ENCODE data around the gene PKN1. TPM values are rescaled to one million over a fixed set of nuclear protein-coding genes. Genes with fewer than 3 reads are reported as not detected.
A peak's percentile ranks its signal among the peaks of the same experiment; 100 is the strongest.

PKN1 gene
- total RNA-seq, 3 donors from 2014 or later (not counting 1 experiment from before 2014, with no cell fraction given), result 323 to 351 (median 350) TPM

GRCh38 chr19:14519245-14519859 lies 86.2 kb downstream of the PKN1 start:
- Histone ChIP-seq H3K9me3 (ENCODE audit: control insufficient read depth, insufficient read depth, low read length) (no peaks in the 10 kb centered on the region), H3K4me3 (ENCODE audit: low read length) (no peak overlapping the region), H3K4me1 (ENCODE audit: control insufficient read depth, insufficient read depth, low read length) (peaks cover 76% of the 10 kb centered on the region), H3K27ac (ENCODE audit: low read length) (peak overlapping the region; percentile 91), H3K36me3 (ENCODE audit: control insufficient read depth, insufficient read depth, low read length) (peaks cover 25% of the 10 kb centered on the region), H3K27me3 (ENCODE audit: control insufficient read depth, insufficient read depth, low read length) (no peaks in the 10 kb centered on the region)
- Mint-ChIP-seq H3K27ac (peak overlapping the region; percentile 91 to 96), H3K4me3 (peak overlapping the region; percentile 84), H3K4me1 (peaks cover 45 to 67% of the 10 kb centered on the region in 2 donors), H3K36me3 (peaks cover 8% of the 10 kb centered on the region), H3K9me3 (no peaks in the 10 kb centered on the region), H3K27me3 (ENCODE audit: low read depth in 2 of 2) (no peaks in the 10 kb centered on the region)
- DNase-seq (peak in 1 of 2 donors; percentile 23), ATAC-seq (no peak)
- TF ChIP-seq CTCF (IDR thresholded peaks at IDR 0.05), result no peak
- intact Hi-C loops (cut with micrococcal nuclease), result loop anchor here (5.0 kb wide), 1 partner anchor 102 kb away; the partner anchor contains the start of gene DDX39A
- WGBS (ENCODE audit: insufficient coverage), result 96% methylated on average over 14 of the region's 22 CpGs

DNA sequence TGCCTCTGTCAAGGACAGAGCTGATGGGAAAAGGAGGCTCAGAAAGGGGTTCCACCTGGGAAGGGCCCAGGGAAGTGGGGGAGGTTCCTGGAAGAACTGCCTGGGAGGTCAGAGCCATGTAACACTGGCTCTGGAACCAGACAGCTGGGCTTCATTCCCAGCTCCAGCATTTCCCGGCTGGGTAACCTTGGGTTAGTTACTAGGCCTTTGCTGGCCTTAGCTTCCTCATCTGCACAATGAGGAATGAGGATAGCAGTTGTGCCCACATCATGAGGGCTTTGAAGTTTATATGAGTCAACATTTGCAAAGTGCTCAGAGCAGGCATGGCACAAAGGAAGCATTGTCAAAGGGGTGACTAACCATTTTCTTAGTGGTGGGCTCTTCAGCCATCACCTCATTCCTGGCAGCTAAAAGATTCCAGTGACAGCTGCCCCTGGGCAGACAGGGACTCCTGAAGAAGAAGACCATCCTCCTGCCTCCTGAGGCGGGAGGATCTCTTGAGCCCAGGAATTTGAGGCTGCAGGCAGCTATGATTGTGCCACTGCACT lies 86.8 kb downstream of the PKN1 start:
- Mint-ChIP-seq H3K4me3 (peak overlapping the region; percentile 84), H3K27ac (peak overlapping the region; percentile 91 to 96), H3K9me3 (no peaks in the 10 kb centered on the region), H3K4me1 (peaks cover 42 to 61% of the 10 kb centered on the region in 2 donors), H3K27me3 (ENCODE audit: low read depth in 2 of 2) (no peaks in the 10 kb centered on the region), H3K36me3 (peaks cover 4% of the 10 kb centered on the region)
- no peak for ATAC-seq
- H3K9me3 ChIP-seq (ENCODE audit: control insufficient read depth, insufficient read depth, low read length), result no peaks in the 10 kb centered on the region
- intact Hi-C loops (cut with micrococcal nuclease), result loop anchor here (5.0 kb wide), 1 partner anchor 103 kb away; the partner anchor contains the start of gene DDX39A
- peak in 1 of 2 donors; percentile 41 for DNase-seq
- peaks cover 20% of the 10 kb centered on the region for H3K36me3 ChIP-seq (ENCODE audit: control insufficient read depth, insufficient read depth, low read length)
- no peak for TF ChIP-seq CTCF (IDR thresholded peaks at IDR 0.05)
- H3K27ac ChIP-seq (ENCODE audit: low read length), result no peak overlapping the region
- no peaks in the 10 kb centered on the region for H3K27me3 ChIP-seq (ENCODE audit: control insufficient read depth, insufficient read depth, low read length)
- H3K4me3 ChIP-seq (ENCODE audit: low read length), result no peak overlapping the region
- peaks cover 76% of the 10 kb centered on the region for H3K4me1 ChIP-seq (ENCODE audit: control insufficient read depth, insufficient read depth, low read length)
- 94% methylated on average over 2 of the region's 2 CpGs for WGBS (ENCODE audit: insufficient coverage)

DNA sequence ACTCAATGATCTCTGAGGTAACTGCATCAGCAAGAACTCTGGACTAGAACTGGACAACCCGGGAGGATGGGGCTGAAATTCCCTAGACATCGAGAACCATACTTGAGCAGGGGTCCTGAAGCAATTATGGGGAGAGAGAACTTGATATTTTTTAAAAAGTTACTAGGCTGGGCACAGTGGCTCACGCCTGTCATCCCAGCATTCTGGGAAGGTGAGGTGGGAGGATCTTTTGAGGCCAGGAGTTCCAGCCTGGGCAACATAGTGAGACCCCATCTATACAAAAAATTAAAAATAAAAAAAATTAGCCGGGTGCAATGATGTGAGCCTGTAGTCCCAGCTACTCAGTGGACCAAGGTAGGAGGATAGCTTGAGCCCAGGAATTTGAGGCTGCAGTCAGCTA lies 87.4 kb downstream of the PKN1 start:
- intact Hi-C loops (cut with micrococcal nuclease), result no loop called here
- peak overlapping the region; percentile 91 for H3K27ac ChIP-seq (ENCODE audit: low read length)

More for the DNA sequence above, 87.4 kb downstream of the PKN1 start:
- no peak for TF ChIP-seq CTCF (IDR thresholded peaks at IDR 0.05)
- H3K27ac Mint-ChIP-seq, result peak overlapping the region; percentile 91 to 96
- Histone ChIP-seq H3K4me3 (ENCODE audit: low read length) (no peak overlapping the region), H3K36me3 (ENCODE audit: control insufficient read depth, insufficient read depth, low read length) (peaks cover 14% of the 10 kb centered on the region), H3K4me1 (ENCODE audit: control insufficient read depth, insufficient read depth, low read length) (peaks cover 74% of the 10 kb centered on the region), H3K9me3 (ENCODE audit: control insufficient read depth, insufficient read depth, low read length) (no peaks in the 10 kb centered on the region), H3K27me3 (ENCODE audit: control insufficient read depth, insufficient read depth, low read length) (no peaks in the 10 kb centered on the region)
- no peak overlapping the region for H3K4me3 Mint-ChIP-seq
- no peaks in the 10 kb centered on the region for H3K27me3 Mint-ChIP-seq (ENCODE audit: low read depth in 2 of 2)
- H3K36me3 Mint-ChIP-seq, result no peaks in the 10 kb centered on the region
- 96% methylated on average over 4 of the region's 4 CpGs for WGBS (ENCODE audit: insufficient coverage)
- no peaks in the 10 kb centered on the region for H3K9me3 Mint-ChIP-seq
- DNase-seq (no peak), ATAC-seq (no peak)
- peaks cover 38 to 55% of the 10 kb centered on the region in 2 donors for H3K4me1 Mint-ChIP-seq

Other genes with a start within 250 kb of the PKN1 start
- gene ADGRL1, start 227.1 kb upstream of the PKN1 start, total RNA-seq, result 10 to 100 TPM; 47.3 to 54.3 (median 52.7) TPM
- 1,000 to 10,000 TPM; 1,036 to 1,703 (median 1,382) TPM for gene ADGRE5, start 51.9 kb upstream of the PKN1 start, total RNA-seq
- gene DDX39A, start 14.0 kb upstream of the PKN1 start, total RNA-seq, result 100 to 1,000 TPM; 397 to 569 (median 557) TPM
- gene PTGER1, start 42.0 kb downstream of the PKN1 start, total RNA-seq, result under 1 TPM in 2 of 3 donors, not detected in 1; 0.35 to 0.73 TPM
- 10 to 100 TPM; 25.3 to 34.5 (median 31.4) TPM for gene GIPC1, start 62.8 kb downstream of the PKN1 start, total RNA-seq
- gene DNAJB1, start 85.1 kb downstream of the PKN1 start, total RNA-seq, result 100 to 1,000 TPM; 148 to 238 (median 192) TPM
- gene TECR, start 96.3 kb downstream of the PKN1 start, total RNA-seq, result 100 to 1,000 TPM; 123 to 158 (median 131) TPM
- gene NDUFB7, start 138.8 kb downstream of the PKN1 start, total RNA-seq, result 100 to 1,000 TPM in 2 of 3 donors, 10 to 100 TPM in 1; 97.1 to 120 (median 108) TPM
- 1 to 10 TPM in 1 of 3 donors, under 1 TPM in 2; 0.18 to 1.5 (median 0.45) TPM for gene CLEC17A, start 149.8 kb downstream of the PKN1 start, total RNA-seq
- 1 to 10 TPM in 2 of 3 donors, under 1 TPM in 1; 0.59 to 9.1 (median 1.0) TPM for gene ADGRE3, start 241.5 kb downstream of the PKN1 start, total RNA-seq